Mucosa of gallbladder (tissue), 1 donor: ENCODE measurements around the gene LOXHD1. TPM values are rescaled to one million over a fixed set of nuclear protein-coding genes. Genes with fewer than 3 reads are reported as not detected.

Source experiments
- total RNA-seq: library from RNA; stranded (reverse); gene quantifications from one replicate; pipeline ENCODE4 v1.2.1, GENCODE V29; 2021
- donor health status: DM: no; HTN: no; CAD: no.

LOXHD1 gene
- total RNA-seq, 1 donor from 2014 or later: 0.12 TPM

Other genes starting within 250 kb of the LOXHD1 start
- gene ST8SIA5, start 99.8 kb upstream of the LOXHD1 start, total RNA-seq: 0.29 TPM